ENCODE results near the gene ZKSCAN3. TPM values are rescaled to one million over a fixed set of nuclear protein-coding genes. Genes with fewer than 3 reads are reported as not detected.

ZKSCAN3 gene
- polyA plus RNA-seq, 3 donors = 0.36 to 1.7 (median 1.6) TPM

DNA sequence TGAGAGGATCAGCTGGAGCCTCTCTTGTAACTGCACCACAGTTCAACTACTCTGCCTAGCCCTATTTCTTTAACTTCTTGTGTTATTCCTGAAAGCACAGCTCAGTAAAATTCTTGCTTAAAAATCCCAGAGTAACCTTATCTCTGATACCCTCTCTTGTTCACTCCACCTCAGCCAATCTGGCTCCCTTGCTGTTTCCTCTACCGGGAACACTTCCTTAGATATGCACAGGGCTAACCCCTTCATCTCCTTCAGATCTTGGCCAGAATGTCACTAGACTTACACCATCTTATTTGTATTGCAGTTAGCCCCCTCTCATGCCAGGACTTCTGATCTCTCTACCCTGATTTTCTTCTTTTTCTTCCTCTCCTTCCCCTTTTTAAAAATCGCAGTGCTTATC, 2.6 kb upstream of the ZKSCAN3 start:
- H3K4me3 ChIP-seq (replicated peaks in 1 of 3; ENCODE audit: low read depth in 2 of 3, low read length in 3 of 3) = no peak overlapping the region
- H2AFZ ChIP-seq (ENCODE audit: insufficient read depth, low read depth, low read length, poor library complexity, severe bottlenecking) = peak overlapping the region; percentile 6
- H3K36me3 ChIP-seq (replicated peaks in 1 of 2; ENCODE audit: control insufficient read depth in 1 of 2, insufficient read depth in 2 of 2, low read length in 2 of 2) = no peaks in the 10 kb centered on the region
- intact Hi-C loops (cut with micrococcal nuclease) = no loop called here
- no peaks in the 10 kb centered on the region for H4K20me1 ChIP-seq (ENCODE audit: insufficient read depth, low read length)
- H3K79me2 ChIP-seq (ENCODE audit: insufficient read depth, low read length) = peaks cover 26% of the 10 kb centered on the region
- H3K4me2 ChIP-seq (replicated peaks; ENCODE audit: extremely low read depth, low read length, poor library complexity, severe bottlenecking) = no peak overlapping the region
- no peaks in the 10 kb centered on the region for H3K36me3 Mint-ChIP-seq
- H3K9ac ChIP-seq (ENCODE audit: insufficient read depth, low read length, poor library complexity, severe bottlenecking) = no peak overlapping the region
- peaks cover 11 to 20% of the 10 kb centered on the region in 2 donors for H3K4me1 ChIP-seq (ENCODE audit: control insufficient read depth in 1 of 2, insufficient read depth in 2 of 2, low read length in 2 of 2)
- WGBS (ENCODE audit: insufficient coverage) = no CpG with 5 or more reads among the region's 2 CpGs
- TF ChIP-seq, protein P1, sequence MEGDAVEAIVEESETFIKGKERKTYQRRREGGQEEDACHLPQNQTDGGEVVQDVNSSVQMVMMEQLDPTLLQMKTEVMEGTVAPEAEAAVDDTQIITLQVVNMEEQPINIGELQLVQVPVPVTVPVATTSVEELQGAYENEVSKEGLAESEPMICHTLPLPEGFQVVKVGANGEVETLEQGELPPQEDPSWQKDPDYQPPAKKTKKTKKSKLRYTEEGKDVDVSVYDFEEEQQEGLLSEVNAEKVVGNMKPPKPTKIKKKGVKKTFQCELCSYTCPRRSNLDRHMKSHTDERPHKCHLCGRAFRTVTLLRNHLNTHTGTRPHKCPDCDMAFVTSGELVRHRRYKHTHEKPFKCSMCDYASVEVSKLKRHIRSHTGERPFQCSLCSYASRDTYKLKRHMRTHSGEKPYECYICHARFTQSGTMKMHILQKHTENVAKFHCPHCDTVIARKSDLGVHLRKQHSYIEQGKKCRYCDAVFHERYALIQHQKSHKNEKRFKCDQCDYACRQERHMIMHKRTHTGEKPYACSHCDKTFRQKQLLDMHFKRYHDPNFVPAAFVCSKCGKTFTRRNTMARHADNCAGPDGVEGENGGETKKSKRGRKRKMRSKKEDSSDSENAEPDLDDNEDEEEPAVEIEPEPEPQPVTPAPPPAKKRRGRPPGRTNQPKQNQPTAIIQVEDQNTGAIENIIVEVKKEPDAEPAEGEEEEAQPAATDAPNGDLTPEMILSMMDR (IDR thresholded peaks at IDR 0.05) = no peak
- no peak overlapping the region for H3K27ac ChIP-seq (ENCODE audit: low read depth in 1 of 2, low read length in 2 of 2)
- H3K27me3 Mint-ChIP-seq (ENCODE audit: low read depth in 3 of 3) = peaks cover 3 to 4% (median 3%) of the 10 kb centered on the region in 3 donors
- peaks cover 0 to 3% (median 0%) of the 10 kb centered on the region in 7 donors for H3K9me3 Mint-ChIP-seq
- H3K9me3 ChIP-seq (replicated peaks in 1 of 2; ENCODE audit: control insufficient read depth in 1 of 2, insufficient read depth in 1 of 2, low read length in 2 of 2) = no peaks in the 10 kb centered on the region
- no peak overlapping the region for H3K4me3 Mint-ChIP-seq
- peaks cover 17% of the 10 kb centered on the region for H3K4me1 Mint-ChIP-seq
- DNase-seq = no peak
- H3K27ac Mint-ChIP-seq = no peak overlapping the region
- no peaks in the 10 kb centered on the region for H3K27me3 ChIP-seq (ENCODE audit: control insufficient read depth in 2 of 2, insufficient read depth in 2 of 2, low read length in 2 of 2)

DNA sequence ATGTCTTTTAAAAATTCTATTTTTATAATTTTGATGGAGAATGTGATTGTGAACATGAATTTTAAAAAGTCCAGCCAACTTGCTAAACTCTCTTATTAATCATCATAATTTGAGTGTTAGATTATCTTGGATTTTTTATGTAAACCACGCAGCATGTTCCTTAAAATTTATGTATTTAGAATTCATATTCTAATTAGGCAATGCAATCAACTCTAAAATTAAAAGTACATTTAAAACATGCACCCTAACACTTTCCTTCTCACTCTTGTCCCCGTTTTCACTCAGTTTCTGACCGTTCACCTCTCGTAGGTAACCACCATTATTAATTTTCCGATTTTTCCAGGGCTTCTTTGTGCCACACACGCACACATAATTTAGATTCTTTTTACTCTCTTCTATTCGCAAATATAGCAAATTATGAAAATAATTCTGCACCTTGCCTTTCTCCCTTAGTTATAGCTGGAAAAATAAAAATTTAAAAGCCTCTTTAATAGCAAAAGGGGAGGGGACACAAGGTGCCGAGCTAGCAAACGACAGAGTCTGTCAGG, 329 bp upstream of the ZKSCAN3 start:
- H4K20me1 ChIP-seq (ENCODE audit: insufficient read depth, low read length) = no peaks in the 10 kb centered on the region
- intact Hi-C loops (cut with micrococcal nuclease) = no loop called here

More for the DNA sequence above, 329 bp upstream of the ZKSCAN3 start:
- H3K9me3 ChIP-seq (replicated peaks in 1 of 2; ENCODE audit: control insufficient read depth in 1 of 2, insufficient read depth in 1 of 2, low read length in 2 of 2) = no peaks in the 10 kb centered on the region
- H3K79me2 ChIP-seq (ENCODE audit: insufficient read depth, low read length) = peaks cover 31% of the 10 kb centered on the region
- no peak for DNase-seq
- Mint-ChIP-seq H3K27me3 (ENCODE audit: low read depth in 3 of 3) (peaks cover 3 to 4% (median 3%) of the 10 kb centered on the region in 3 donors), H3K36me3 (peaks cover 0 to 3% of the 10 kb centered on the region in 2 donors), H3K4me1 (peaks cover 19% of the 10 kb centered on the region), H3K27ac (peak overlapping the region in 3 of 7 donors; percentile 86 to 96 (median 92)), H3K4me3 (peak overlapping the region; percentile 99 to 100), H3K9me3 (no peaks in the 10 kb centered on the region)
- peak overlapping the region; percentile 18 to 81 for H3K27ac ChIP-seq (ENCODE audit: low read depth in 1 of 2, low read length in 2 of 2)
- peak overlapping the region; percentile 64 to 85 (median 75) for H3K4me3 ChIP-seq (replicated peaks in 1 of 3; ENCODE audit: low read depth in 2 of 3, low read length in 3 of 3)
- H3K36me3 ChIP-seq (replicated peaks in 1 of 2; ENCODE audit: control insufficient read depth in 1 of 2, insufficient read depth in 2 of 2, low read length in 2 of 2) = no peaks in the 10 kb centered on the region
- H2AFZ ChIP-seq (ENCODE audit: insufficient read depth, low read depth, low read length, poor library complexity, severe bottlenecking) = peak overlapping the region; percentile 92
- H3K27me3 ChIP-seq (ENCODE audit: control insufficient read depth in 2 of 2, insufficient read depth in 2 of 2, low read length in 2 of 2) = no peaks in the 10 kb centered on the region
- WGBS (ENCODE audit: insufficient coverage) = 0% methylated on average over 3 of the region's 9 CpGs
- H3K9ac ChIP-seq (ENCODE audit: insufficient read depth, low read length, poor library complexity, severe bottlenecking) = peak overlapping the region; percentile 75
- peaks cover 11 to 20% of the 10 kb centered on the region in 2 donors for H3K4me1 ChIP-seq (ENCODE audit: control insufficient read depth in 1 of 2, insufficient read depth in 2 of 2, low read length in 2 of 2)
- TF ChIP-seq, protein P1 (IDR thresholded peaks at IDR 0.05) = no peak
- H3K4me2 ChIP-seq (replicated peaks; ENCODE audit: extremely low read depth, low read length, poor library complexity, severe bottlenecking) = peak overlapping the region; percentile 81
